GM19328 (cell line): ENCODE data around the gene RPL4.
"Not testable (repeated sequence)": the region's sequence is repeated elsewhere in the genome, so short reads cannot be mapped to it uniquely, and the experiment has no call there.

Source experiments
- ATAC-seq: cut with Tn5 transposase; IDR thresholded peaks from one replicate; pipeline ENCODE4 v1.9.1; 2021; ENCODE audit warnings: mild to moderate bottlenecking, moderate library complexity; ENCODE audit not compliant: unreplicated experiment

RPL4 gene

GRCh38 chr15:66504563-66505429, at the start of gene RPL4, which contains the start of gene ZWILCH:
Gene RPL4 (minus strand): TSS chr15:66504855. CDS start chr15:66504790, 65 bp downstream.
Gene ZWILCH (plus strand): TSS chr15:66505326. CDS start chr15:66505339, 13 bp downstream.
- ATAC-seq, result peak; percentile 74

GRCh38 chr15:66545255-66545654, 40.6 kb upstream of the RPL4 start:
- no peak for ATAC-seq

- ATAC-seq, result no peak
Measured at GRCh38 chr15:66542896-66543295, 38.2 kb upstream of the RPL4 start.

DNA sequence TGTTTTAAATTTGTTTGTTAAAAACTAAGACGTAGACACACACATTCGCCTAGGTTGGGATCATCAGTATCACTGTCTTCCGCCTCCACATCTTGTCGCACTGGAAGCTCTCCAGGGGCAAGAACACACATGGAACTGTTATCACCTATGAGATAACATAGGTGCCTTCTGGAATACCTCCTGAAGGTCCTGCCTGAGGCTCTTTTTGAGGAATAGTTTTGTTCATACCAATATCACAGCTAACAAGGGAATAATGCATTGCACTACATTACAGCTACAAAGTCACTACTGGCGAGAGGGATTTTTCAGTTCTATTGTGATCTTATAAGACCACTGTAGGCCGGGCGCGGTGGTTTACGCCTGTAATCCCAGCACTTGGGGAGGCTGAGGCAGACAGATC, 30.4 kb upstream of the RPL4 start:
- no peak for ATAC-seq

- ATAC-seq, result no peak
Measured at GRCh38 chr15:66524838-66525237, 20.2 kb upstream of the RPL4 start.

DNA sequence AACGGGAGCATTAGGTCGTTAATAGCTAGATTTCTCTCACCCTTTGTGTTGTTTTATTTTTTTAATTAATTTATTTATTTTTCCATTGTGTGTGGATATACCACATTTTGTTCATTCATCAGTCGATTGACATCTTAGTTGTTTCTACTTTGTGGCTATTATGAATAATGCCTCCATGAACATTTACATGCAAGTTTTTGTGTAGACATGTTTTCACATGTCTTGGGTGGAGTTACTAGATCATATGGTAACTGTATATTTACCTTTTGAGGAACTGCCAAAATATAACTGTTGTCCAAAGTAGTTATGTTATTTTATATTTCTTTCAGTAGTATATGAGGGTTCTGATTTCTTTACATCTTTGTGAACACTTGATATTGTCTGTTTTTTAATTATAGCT, 19.3 kb upstream of the RPL4 start:
- ATAC-seq, result no peak

GRCh38 chr15:66515901-66516322, 11.3 kb upstream of the RPL4 start:
- no peak for ATAC-seq

DNA sequence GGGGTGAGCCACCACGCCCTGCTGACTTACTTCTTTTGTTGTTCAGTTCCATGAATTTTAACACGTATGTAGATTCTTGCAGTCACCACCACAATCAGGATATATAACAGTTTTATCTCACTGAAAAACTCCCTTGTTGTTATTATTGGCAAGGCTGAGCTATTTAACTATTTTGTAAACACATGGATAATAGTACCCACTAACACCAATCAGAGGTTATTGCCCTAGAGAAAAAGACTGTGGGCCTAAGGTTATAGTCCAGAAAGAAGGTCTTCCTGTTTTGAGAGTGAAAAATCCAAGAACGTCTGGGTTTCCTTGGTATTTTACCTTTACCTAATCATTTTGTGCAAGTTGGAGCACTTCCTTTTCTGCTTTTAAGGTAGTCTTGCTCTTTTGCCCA, 9.9 kb upstream of the RPL4 start:
- no peak for ATAC-seq

- no peak for ATAC-seq
Measured at GRCh38 chr15:66508293-66508883, 3.7 kb upstream of the RPL4 start.

- no peak for ATAC-seq
Measured at GRCh38 chr15:66505818-66506217, 1.2 kb upstream of the RPL4 start.

DNA sequence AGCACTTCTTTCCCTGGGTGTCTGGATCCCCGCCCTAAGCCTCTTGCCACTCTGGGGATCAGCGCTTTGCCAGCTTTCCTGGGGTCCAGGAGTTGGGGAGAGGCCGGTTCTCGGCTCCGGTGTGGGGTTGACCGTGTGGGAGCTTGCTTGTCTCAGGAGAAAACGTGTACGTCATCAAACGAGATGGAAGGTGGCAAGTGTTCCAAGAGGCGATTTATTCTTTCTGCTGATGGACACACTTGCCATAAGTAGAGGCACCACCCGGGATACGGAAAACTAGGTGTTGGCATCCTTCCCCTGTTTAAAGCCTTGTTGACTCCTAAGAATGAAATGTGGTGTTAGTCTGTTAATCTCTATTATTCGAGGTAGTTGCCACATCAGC, 766 bp upstream of the RPL4 start:
- ATAC-seq, result peak; percentile 12

DNA sequence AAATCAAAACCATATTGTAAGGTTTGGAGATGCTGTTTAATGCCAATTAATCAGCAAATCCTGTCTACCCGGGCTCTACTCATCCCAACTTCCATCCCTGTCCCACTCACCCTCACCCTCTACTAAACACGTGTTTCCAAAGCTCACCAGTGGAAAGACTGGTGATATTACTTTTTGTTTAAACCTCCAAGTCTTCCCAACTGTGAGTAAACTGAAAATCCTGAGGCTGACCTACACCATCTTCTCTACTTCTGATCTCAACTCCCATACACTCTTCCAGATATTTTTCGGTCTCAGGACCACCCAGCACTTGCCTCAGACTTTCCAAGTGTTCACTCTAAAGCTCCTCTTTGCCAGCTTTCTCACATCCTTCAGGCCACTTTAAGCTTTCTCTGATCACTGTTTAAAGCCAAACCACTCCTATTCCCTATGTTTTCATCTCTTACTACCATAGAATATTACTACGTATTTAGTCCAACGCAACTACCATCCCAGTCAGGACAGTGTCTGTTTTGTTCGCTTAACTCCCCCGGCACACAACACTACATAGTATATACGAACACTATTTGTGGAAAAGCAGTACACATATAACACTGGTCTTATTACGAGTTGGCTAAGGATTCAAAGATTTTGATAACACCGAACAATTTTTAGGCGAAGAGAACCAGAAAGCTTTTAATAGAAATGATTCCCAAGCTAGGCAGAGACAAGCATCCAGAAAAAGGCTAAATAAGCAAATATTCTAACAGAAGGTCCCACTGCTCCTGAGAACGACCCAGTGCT, 684 bp downstream of the RPL4 start:
- no peak for ATAC-seq

DNA sequence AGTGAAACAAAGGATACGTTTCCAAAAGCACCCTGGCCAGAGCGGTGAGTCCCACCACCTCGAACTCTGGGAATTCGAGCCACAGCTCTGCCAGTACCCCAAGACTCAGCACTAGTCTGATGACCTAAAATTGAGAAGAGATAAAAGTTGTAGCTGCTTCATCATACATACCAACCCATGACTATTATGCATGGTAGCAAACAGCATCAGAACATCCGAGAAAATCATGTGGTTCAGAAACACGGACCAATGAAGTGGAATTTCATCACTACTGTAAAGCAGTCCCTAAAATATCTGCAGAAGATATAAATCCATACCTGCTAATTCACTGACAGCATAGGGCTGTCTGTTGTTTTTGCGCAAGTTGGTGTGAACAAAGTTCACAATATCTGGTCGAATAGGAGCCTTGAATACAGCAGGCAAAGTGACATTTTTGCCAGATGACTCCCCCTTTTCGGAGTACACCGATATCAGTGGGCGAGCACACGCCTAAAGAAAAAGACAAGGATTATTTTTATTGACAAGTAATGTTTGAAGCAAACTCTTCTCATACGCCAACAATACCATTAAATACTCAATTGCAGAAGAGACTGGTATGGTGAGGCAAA, 1.5 kb downstream of the RPL4 start:
- not testable (repeated sequence) for ATAC-seq

DNA sequence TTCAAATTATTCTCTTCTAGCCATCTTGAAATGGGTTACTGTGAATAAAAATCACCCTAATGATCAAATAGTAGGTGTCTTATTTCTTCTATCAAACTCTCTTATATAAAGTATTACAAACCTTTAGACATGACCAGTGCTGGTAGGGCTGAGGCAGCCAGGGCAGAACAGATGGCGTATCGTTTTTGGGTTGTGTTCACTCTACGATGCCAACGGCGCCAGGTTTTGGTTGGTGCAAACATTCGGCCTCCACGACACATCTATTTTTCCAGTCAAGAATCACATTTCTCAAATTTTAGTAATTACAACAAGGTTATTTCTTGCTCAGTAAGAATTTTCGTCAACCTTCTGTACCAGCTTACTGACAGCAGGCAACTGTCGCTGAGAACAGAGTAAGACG, 2.2 kb downstream of the RPL4 start:
- no peak for ATAC-seq

- not testable (repeated sequence) for ATAC-seq
Measured at GRCh38 chr15:66500346-66500745, 4.3 kb downstream of the RPL4 start.

GRCh38 chr15:66498501-66499386, 5.9 kb downstream of the RPL4 start:
- ATAC-seq, result no peak

DNA sequence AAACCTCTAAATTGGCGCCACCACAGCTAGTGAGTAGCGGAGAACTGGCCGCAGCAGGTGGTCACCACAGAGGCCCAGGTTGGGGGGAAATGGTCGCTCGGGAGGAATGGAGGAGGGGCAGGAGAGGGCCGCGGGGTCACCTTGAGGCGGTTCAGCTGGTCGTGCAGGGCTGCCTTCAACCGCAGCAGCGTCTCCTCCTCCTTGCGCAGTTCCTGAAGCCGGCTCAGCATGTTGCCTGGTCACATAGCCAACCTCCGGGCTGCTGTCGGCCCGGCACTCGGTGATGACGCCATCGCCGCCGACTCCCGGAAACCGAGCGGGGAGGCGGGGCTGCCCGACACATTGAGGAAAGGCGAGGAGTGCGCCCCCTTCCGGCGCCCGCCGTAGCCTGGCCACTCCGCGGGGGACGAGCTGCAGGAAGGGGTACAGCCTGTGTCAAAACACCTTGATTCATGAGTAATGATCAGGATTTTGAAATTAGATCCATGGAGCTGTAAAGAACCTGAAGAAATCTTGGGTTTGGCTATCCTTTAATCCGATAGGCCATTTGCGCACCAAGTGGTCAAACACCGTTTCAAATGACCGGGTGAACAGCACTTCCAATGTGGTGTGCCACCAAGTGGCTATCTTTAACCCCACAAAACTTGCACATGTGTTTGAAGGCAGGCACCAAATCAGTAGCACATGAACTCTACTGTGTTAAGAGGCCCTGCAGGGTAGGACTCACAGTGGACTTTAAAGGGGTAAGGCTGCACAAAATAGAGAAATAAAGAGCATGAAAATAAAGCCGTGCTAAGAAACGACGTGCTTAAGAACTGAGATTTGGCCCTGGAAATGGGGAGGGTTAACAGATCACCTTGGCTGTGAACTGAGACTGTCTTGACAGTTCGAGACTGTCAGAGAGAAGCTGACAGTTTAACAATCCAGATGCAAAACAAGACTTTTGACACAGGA, 6.9 kb downstream of the RPL4 start, which contains the start of gene SNAPC5:
Gene SNAPC5, minus strand, starts transcription at position 261 of the 954 bp plus-strand sequence. Its CDS starts 31 bp downstream, at position 230.
- ATAC-seq, result peak; percentile 80

- no peak for ATAC-seq
Measured at GRCh38 chr15:66496951-66497501, 7.6 kb downstream of the RPL4 start.
